Gastroesophageal sphincter (tissue), 3 donors: ENCODE data around the gene TGFA.

Experiments used
- POLR2A ChIP-seq, 2 donors: fragments of 450-650 bp; IDR thresholded peaks; one replicate each; pipeline ENCODE4 v1.6.1; 2017; ENCODE audit warnings: antibody characterized with exemption in 2 of 2, mild to moderate bottlenecking in 2 of 2, moderate library complexity in 1 of 2
- TF ChIP-seq, protein P1 (sequence below), 4 experiments: fragments of 200-600 bp in 2 of 4; fragments of 450-650 bp in 2 of 4; sonication (generic) in 1 of 4; IDR thresholded peaks; one replicate each; pipeline ENCODE4 v1.5.1; 2017 to 2019; ENCODE audit warnings: antibody characterized with exemption in 4 of 4, mild to moderate bottlenecking in 2 of 4, moderate library complexity in 2 of 4

DNA sequence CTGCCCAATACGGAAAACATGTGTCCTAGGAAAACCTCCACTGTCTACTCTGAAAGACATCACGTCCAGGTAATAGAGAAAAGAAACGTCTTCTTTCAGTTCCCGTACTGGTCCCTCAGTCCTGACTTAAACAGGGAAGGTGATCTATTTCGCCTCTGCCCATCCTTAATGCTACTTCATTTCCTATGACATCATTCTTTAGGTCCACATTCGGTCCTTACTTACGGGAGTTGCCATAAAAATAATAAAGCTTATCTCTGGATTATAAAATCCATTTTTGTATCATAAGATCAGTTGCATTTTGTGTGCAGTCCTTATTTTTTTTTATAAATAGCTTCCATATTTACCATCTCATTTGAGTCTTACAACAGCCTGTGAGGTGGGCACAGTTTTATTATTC lies 3.7 kb downstream of the TGFA start:
- TF ChIP-seq, protein P1, sequence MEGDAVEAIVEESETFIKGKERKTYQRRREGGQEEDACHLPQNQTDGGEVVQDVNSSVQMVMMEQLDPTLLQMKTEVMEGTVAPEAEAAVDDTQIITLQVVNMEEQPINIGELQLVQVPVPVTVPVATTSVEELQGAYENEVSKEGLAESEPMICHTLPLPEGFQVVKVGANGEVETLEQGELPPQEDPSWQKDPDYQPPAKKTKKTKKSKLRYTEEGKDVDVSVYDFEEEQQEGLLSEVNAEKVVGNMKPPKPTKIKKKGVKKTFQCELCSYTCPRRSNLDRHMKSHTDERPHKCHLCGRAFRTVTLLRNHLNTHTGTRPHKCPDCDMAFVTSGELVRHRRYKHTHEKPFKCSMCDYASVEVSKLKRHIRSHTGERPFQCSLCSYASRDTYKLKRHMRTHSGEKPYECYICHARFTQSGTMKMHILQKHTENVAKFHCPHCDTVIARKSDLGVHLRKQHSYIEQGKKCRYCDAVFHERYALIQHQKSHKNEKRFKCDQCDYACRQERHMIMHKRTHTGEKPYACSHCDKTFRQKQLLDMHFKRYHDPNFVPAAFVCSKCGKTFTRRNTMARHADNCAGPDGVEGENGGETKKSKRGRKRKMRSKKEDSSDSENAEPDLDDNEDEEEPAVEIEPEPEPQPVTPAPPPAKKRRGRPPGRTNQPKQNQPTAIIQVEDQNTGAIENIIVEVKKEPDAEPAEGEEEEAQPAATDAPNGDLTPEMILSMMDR (IDR thresholded peaks at IDR 0.05): no peak
- no peak for TF ChIP-seq POLR2A (IDR thresholded peaks at IDR 0.05)
